Measurements from ENCODE around the gene IL1RAPL1. TPM values are rescaled to one million over a fixed set of nuclear protein-coding genes. Genes with fewer than 3 reads are reported as not detected.
A peak's percentile ranks its signal among the peaks of the same experiment; 100 is the strongest.

The IL1RAPL1 gene
- total RNA-seq, 1 donor from 2014 or later = not detected

GRCh38 chrX:29478336-29479069, 891.3 kb downstream of the IL1RAPL1 start:
- Histone ChIP-seq H3K27me3 (no peaks in the 10 kb centered on the region), H3K9me3 (no peaks in the 10 kb centered on the region), H3K4me1 (no peaks in the 10 kb centered on the region), H3K4me3 (no peak overlapping the region), H3K27ac (no peak overlapping the region), H3K36me3 (no peaks in the 10 kb centered on the region)
- TF ChIP-seq CTCF (IDR thresholded peaks at IDR 0.05) = peak in 2 of 3 experiments; percentile 27 to 46
- no peak for DNase-seq (ENCODE audit: low spot score in 2 of 2)
- intact Hi-C loops (cut with DNase I) = no loop called here

- Histone ChIP-seq H3K4me3 (no peak overlapping the region), H3K36me3 (no peaks in the 10 kb centered on the region), H3K27ac (no peak overlapping the region), H3K4me1 (no peaks in the 10 kb centered on the region), H3K9me3 (no peaks in the 10 kb centered on the region), H3K27me3 (no peaks in the 10 kb centered on the region)
- intact Hi-C loops (cut with DNase I) = no loop called here
- no peak for TF ChIP-seq CTCF (IDR thresholded peaks at IDR 0.05)
- DNase-seq (ENCODE audit: low spot score in 2 of 2) = no peak
Observed at GRCh38 chrX:29487214-29487613, 900.0 kb downstream of the IL1RAPL1 start.

GRCh38 chrX:29487714-29488113, 900.5 kb downstream of the IL1RAPL1 start:
- intact Hi-C loops (cut with DNase I) = no loop called here
- H3K27ac ChIP-seq = no peak overlapping the region
- no peaks in the 10 kb centered on the region for H3K36me3 ChIP-seq
- no peak overlapping the region for H3K4me3 ChIP-seq
- TF ChIP-seq CTCF (IDR thresholded peaks at IDR 0.05) = no peak
- no peaks in the 10 kb centered on the region for H3K9me3 ChIP-seq
- no peaks in the 10 kb centered on the region for H3K27me3 ChIP-seq
- no peak for DNase-seq (ENCODE audit: low spot score in 2 of 2)
- no peaks in the 10 kb centered on the region for H3K4me1 ChIP-seq

- Histone ChIP-seq H3K27ac (no peak overlapping the region), H3K36me3 (no peaks in the 10 kb centered on the region), H3K4me3 (no peak overlapping the region), H3K4me1 (no peaks in the 10 kb centered on the region), H3K27me3 (no peaks in the 10 kb centered on the region), H3K9me3 (no peaks in the 10 kb centered on the region)
- no peak for DNase-seq (ENCODE audit: low spot score in 2 of 2)
- TF ChIP-seq CTCF (IDR thresholded peaks at IDR 0.05) = no peak
- intact Hi-C loops (cut with DNase I) = no loop called here
Observed at GRCh38 chrX:29488919-29489318, 901.7 kb downstream of the IL1RAPL1 start.

GRCh38 chrX:29490606-29491005, 903.4 kb downstream of the IL1RAPL1 start:
- DNase-seq (ENCODE audit: low spot score in 2 of 2) = no peak
- intact Hi-C loops (cut with DNase I) = no loop called here
- H3K4me1 ChIP-seq = no peaks in the 10 kb centered on the region
- H3K27me3 ChIP-seq = no peaks in the 10 kb centered on the region
- TF ChIP-seq CTCF (IDR thresholded peaks at IDR 0.05) = no peak
- H3K9me3 ChIP-seq = no peaks in the 10 kb centered on the region
- H3K27ac ChIP-seq = no peak overlapping the region
- H3K4me3 ChIP-seq = no peak overlapping the region
- H3K36me3 ChIP-seq = no peaks in the 10 kb centered on the region
